CD14-positive monocyte (primary cell): ENCODE data around the gene ZYG11A. TPM values are rescaled to one million over a fixed set of nuclear protein-coding genes. Genes with fewer than 3 reads are reported as not detected.

Source experiments
- DNase-seq, 3 donors: peaks; one replicate each; pipeline ENCODE4 v3.0.0-alpha.2; 2011 to 2022
- H2AFZ ChIP-seq: 2 replicates; pipeline ENCODE4 v1.6.0; 2012; ENCODE audit warnings: mild to moderate bottlenecking, low read depth, low read length, inconsistent platforms; ENCODE audit not compliant: insufficient read depth, poor library complexity, severe bottlenecking
- H3K27ac ChIP-seq, 2 donors: 1 replicate in 1 of 2; 2 replicates in 1 of 2; pipeline ENCODE4 v1.5.1; 2012 to 2013; ENCODE audit warnings: low read length in 2 of 2, control low read depth in 1 of 2, inconsistent platforms in 1 of 2, low read depth in 1 of 2, mild to moderate bottlenecking in 1 of 2
- H3K27me3 ChIP-seq, 2 donors: one replicate each; pipeline versions ENCODE4 v1.6.0 to v1.6.1; 2011 to 2013; ENCODE audit warnings: low read length in 2 of 2; ENCODE audit not compliant: control insufficient read depth in 2 of 2, insufficient read depth in 2 of 2
- H3K36me3 ChIP-seq, 2 donors: replicated peaks in 1 of 2; 1 replicate in 1 of 2; 2 replicates in 1 of 2; pipeline versions ENCODE4 v1.5.1 to v1.6.1; 2012 to 2013; ENCODE audit warnings: low read length in 2 of 2, control low read depth in 1 of 2, inconsistent platforms in 1 of 2, mild to moderate bottlenecking in 1 of 2; ENCODE audit not compliant: insufficient read depth in 2 of 2, control insufficient read depth in 1 of 2
- H3K4me1 ChIP-seq, 2 donors: 1 replicate in 1 of 2; 2 replicates in 1 of 2; pipeline versions ENCODE4 v1.5.1 to v1.6.1; 2012 to 2013; ENCODE audit warnings: low read length in 2 of 2, control low read depth in 1 of 2, inconsistent platforms in 1 of 2, mild to moderate bottlenecking in 1 of 2, moderate library complexity in 1 of 2; ENCODE audit not compliant: insufficient read depth in 2 of 2, control insufficient read depth in 1 of 2
- H3K4me2 ChIP-seq: replicated peaks from 2 replicates; pipeline ENCODE3; 2012; ENCODE audit warnings: low read length, moderate library complexity, mild to moderate bottlenecking; ENCODE audit not compliant: poor library complexity, severe bottlenecking; ENCODE audit errors: extremely low read depth
- H3K4me3 ChIP-seq, 3 experiments: fragments of 200-600 bp in 1 of 3; sonication (generic) in 1 of 3; replicated peaks in 1 of 3; 1 replicate in 2 of 3; 2 replicates in 1 of 3; pipeline ENCODE4 v1.5.1; 2011 to 2013; ENCODE audit warnings: low read length in 3 of 3, mild to moderate bottlenecking in 3 of 3, control low read depth in 2 of 3, low read depth in 2 of 3, inconsistent platforms in 1 of 3, moderate library complexity in 1 of 3
- H3K79me2 ChIP-seq: 2 replicates; pipeline ENCODE4 v1.6.0; 2012; ENCODE audit warnings: mild to moderate bottlenecking, control low read depth, inconsistent platforms, low read length, moderate library complexity; ENCODE audit not compliant: insufficient read depth
- H3K9ac ChIP-seq: 2 replicates; pipeline ENCODE4 v1.6.0; 2017; ENCODE audit warnings: low read length, mild to moderate bottlenecking; ENCODE audit not compliant: insufficient read depth, poor library complexity, severe bottlenecking
- H3K9me3 ChIP-seq, 2 donors: replicated peaks in 1 of 2; 1 replicate in 1 of 2; 2 replicates in 1 of 2; pipeline versions ENCODE4 v1.5.1 to v1.6.1; 2012 to 2013; ENCODE audit warnings: low read length in 2 of 2, control low read depth in 1 of 2; ENCODE audit not compliant: control insufficient read depth in 1 of 2, insufficient read depth in 1 of 2
- H4K20me1 ChIP-seq: 2 replicates; pipeline ENCODE4 v1.6.0; 2012; ENCODE audit warnings: mild to moderate bottlenecking, low read length, control low read depth, moderate library complexity; ENCODE audit not compliant: insufficient read depth
- H3K27ac Mint-ChIP-seq, 7 donors: one replicate each; pipeline ENCODE4 v1.8.0; 2020; ENCODE audit warnings: mild to moderate bottlenecking in 7 of 7, mixed read lengths in 7 of 7, moderate library complexity in 6 of 7, inconsistent platforms in 2 of 7
- H3K27me3 Mint-ChIP-seq, 3 donors: one replicate each; pipeline ENCODE4 v1.8.0; 2021 to 2022; ENCODE audit warnings: low read depth in 3 of 3, mild to moderate bottlenecking in 3 of 3, mixed read lengths in 3 of 3, moderate library complexity in 3 of 3, inconsistent platforms in 1 of 3
- H3K36me3 Mint-ChIP-seq, 2 donors: one replicate each; pipeline ENCODE4 v1.8.0; 2020; ENCODE audit warnings: mixed read lengths in 2 of 2, inconsistent platforms in 1 of 2, mild to moderate bottlenecking in 1 of 2
- H3K4me1 Mint-ChIP-seq: one replicate; pipeline ENCODE4 v1.8.0; 2020; ENCODE audit warnings: mild to moderate bottlenecking, mixed read lengths
- H3K4me3 Mint-ChIP-seq, 2 donors: one replicate each; pipeline ENCODE4 v1.8.0; 2020; ENCODE audit warnings: mild to moderate bottlenecking in 2 of 2, mixed read lengths in 2 of 2, moderate library complexity in 1 of 2
- H3K9me3 Mint-ChIP-seq, 7 donors: one replicate each; pipeline ENCODE4 v1.8.0; 2020 to 2022; ENCODE audit warnings: mixed read lengths in 7 of 7, mild to moderate bottlenecking in 6 of 7, moderate library complexity in 6 of 7, inconsistent platforms in 2 of 7
- CTCF ChIP-seq: fragments of 200-600 bp; IDR thresholded peaks from one replicate; pipeline ENCODE4 v1.8.0; 2022; ENCODE audit warnings: antibody characterized with exemption, mild to moderate bottlenecking
- WGBS: methylation state at CpG from one replicate; pipeline ENCODE4 v1.1.5; 2013; ENCODE audit warnings: missing lambda C conversion rate; ENCODE audit not compliant: insufficient coverage; 5-methylcytosine and 5-hydroxymethylcytosine counted together
- intact Hi-C, 2 donors: fragments of 100-400 bp; cut with micrococcal nuclease; formaldehyde crosslinking; loops; one replicate each; pipeline versions ENCODE4 v1.15.0 to v1.15.1; 2023
- polyA plus RNA-seq, 3 donors: library from polyadenylated mRNA; depleted of rRNA in 1 of 3; unstranded in 2 of 3; stranded (reverse) in 1 of 3; fragments of 300-500 nt in 2 of 3; fragments of >200 nt in 1 of 3; fragmentation: Illumina TruSeq in 2 of 3; gene quantifications; 1 replicate in 2 of 3; 2 replicates in 1 of 3; pipeline ENCODE4 v1.2.3, GENCODE V29; 2012 to 2021

ZYG11A gene
- polyA plus RNA-seq, 3 donors, result not detected

GRCh38 chr1:52892424-52893215 is 50.1 kb downstream of the ZYG11A start:
- peaks cover 1 to 4% (median 3%) of the 10 kb centered on the region in 3 donors for H3K27me3 Mint-ChIP-seq
- no peaks in the 10 kb centered on the region for H3K79me2 ChIP-seq
- WGBS, result 100% methylated on average over 4 of the region's 5 CpGs
- H3K27me3 ChIP-seq, result no peaks in the 10 kb centered on the region
- H3K36me3 ChIP-seq, result no peaks in the 10 kb centered on the region
- no peak overlapping the region for H3K27ac ChIP-seq
- peaks cover 0 to 4% of the 10 kb centered on the region in 2 donors for H3K36me3 Mint-ChIP-seq
- no peak for DNase-seq
- no peak overlapping the region for H3K4me3 ChIP-seq
- H2AFZ ChIP-seq, result no peak overlapping the region
- no peaks in the 10 kb centered on the region for H3K4me1 ChIP-seq
- TF ChIP-seq CTCF, result no peak
- H4K20me1 ChIP-seq, result no peaks in the 10 kb centered on the region
- no peaks in the 10 kb centered on the region for H3K9me3 Mint-ChIP-seq
- no peaks in the 10 kb centered on the region for H3K4me1 Mint-ChIP-seq
- H3K9me3 ChIP-seq, result no peaks in the 10 kb centered on the region
- no peak overlapping the region for H3K4me2 ChIP-seq
- H3K9ac ChIP-seq, result no peak overlapping the region
- no peak overlapping the region for H3K4me3 Mint-ChIP-seq
- H3K27ac Mint-ChIP-seq, result no peak overlapping the region
- intact Hi-C loops, result no loop called here

GRCh38 chr1:52899445-52899894 is 56.9 kb downstream of the ZYG11A start:
- no peaks in the 10 kb centered on the region for H3K4me1 ChIP-seq
- no CpG with 5 or more reads among the region's 4 CpGs for WGBS
- no peaks in the 10 kb centered on the region for H3K27me3 ChIP-seq
- H3K4me2 ChIP-seq, result no peak overlapping the region
- peaks cover 0 to 4% of the 10 kb centered on the region in 2 donors for H3K36me3 Mint-ChIP-seq
- H3K4me1 Mint-ChIP-seq, result no peaks in the 10 kb centered on the region
- no peaks in the 10 kb centered on the region for H3K36me3 ChIP-seq
- H3K4me3 Mint-ChIP-seq, result no peak overlapping the region
- peaks cover 0 to 7% (median 0%) of the 10 kb centered on the region in 3 donors for H3K27me3 Mint-ChIP-seq
- no peak overlapping the region for H2AFZ ChIP-seq
- no peak overlapping the region for H3K27ac Mint-ChIP-seq
- no peak overlapping the region for H3K9ac ChIP-seq
- intact Hi-C loops, result no loop called here
- no peak for TF ChIP-seq CTCF
- H3K79me2 ChIP-seq, result no peaks in the 10 kb centered on the region
- no peak overlapping the region for H3K4me3 ChIP-seq
- H3K9me3 ChIP-seq, result no peaks in the 10 kb centered on the region
- no peak overlapping the region for H3K27ac ChIP-seq
- no peak for DNase-seq
- H4K20me1 ChIP-seq, result no peaks in the 10 kb centered on the region
- H3K9me3 Mint-ChIP-seq, result no peaks in the 10 kb centered on the region
